ENCODE results near the gene ELK4.

GRCh38 chr1:205672970-205673369 lies 41.2 kb upstream of the ELK4 start:
- TF ChIP-seq ELF4 (IDR thresholded peaks at IDR 0.05) (no peak), BHLHE40 (IDR thresholded peaks at IDR 0.05; ENCODE audit: borderline replicate concordance) (no peak), FOXA1 (IDR thresholded peaks at IDR 0.05) (no peak), FOXK2 (IDR thresholded peaks at IDR 0.05) (no peak), ARNT (IDR thresholded peaks at IDR 0.05) (no peak), TARDBP (IDR thresholded peaks at IDR 0.05) (no peak), CTBP1 (IDR thresholded peaks at IDR 0.05; ENCODE audit: borderline replicate concordance) (no peak), SUZ12 (IDR thresholded peaks at IDR 0.05) (no peak), FOXM1 (IDR thresholded peaks at IDR 0.05; ENCODE audit: borderline replicate concordance) (no peak), SP1 (IDR thresholded peaks at IDR 0.05) (no peak)
- TF ChIP-seq, protein P1, sequence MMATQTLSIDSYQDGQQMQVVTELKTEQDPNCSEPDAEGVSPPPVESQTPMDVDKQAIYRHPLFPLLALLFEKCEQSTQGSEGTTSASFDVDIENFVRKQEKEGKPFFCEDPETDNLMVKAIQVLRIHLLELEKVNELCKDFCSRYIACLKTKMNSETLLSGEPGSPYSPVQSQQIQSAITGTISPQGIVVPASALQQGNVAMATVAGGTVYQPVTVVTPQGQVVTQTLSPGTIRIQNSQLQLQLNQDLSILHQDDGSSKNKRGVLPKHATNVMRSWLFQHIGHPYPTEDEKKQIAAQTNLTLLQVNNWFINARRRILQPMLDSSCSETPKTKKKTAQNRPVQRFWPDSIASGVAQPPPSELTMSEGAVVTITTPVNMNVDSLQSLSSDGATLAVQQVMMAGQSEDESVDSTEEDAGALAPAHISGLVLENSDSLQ (IDR thresholded peaks at IDR 0.05), result no peak

Data from HEK293T (cell line).